Limb (tissue), 2 donors: ENCODE data around the gene ATG14.
"Not testable (repeated sequence)": the region's sequence is repeated elsewhere in the genome, so short reads cannot be mapped to it uniquely, and the experiment has no call there.

Experiments used
- DNase-seq, 2 donors: peaks; one replicate each; pipeline ENCODE4 v3.0.0-alpha.2; 2016; ENCODE audit errors: extremely low spot score in 2 of 2

The ATG14 gene, protein sequence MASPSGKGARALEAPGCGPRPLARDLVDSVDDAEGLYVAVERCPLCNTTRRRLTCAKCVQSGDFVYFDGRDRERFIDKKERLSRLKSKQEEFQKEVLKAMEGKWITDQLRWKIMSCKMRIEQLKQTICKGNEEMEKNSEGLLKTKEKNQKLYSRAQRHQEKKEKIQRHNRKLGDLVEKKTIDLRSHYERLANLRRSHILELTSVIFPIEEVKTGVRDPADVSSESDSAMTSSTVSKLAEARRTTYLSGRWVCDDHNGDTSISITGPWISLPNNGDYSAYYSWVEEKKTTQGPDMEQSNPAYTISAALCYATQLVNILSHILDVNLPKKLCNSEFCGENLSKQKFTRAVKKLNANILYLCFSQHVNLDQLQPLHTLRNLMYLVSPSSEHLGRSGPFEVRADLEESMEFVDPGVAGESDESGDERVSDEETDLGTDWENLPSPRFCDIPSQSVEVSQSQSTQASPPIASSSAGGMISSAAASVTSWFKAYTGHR

DNA sequence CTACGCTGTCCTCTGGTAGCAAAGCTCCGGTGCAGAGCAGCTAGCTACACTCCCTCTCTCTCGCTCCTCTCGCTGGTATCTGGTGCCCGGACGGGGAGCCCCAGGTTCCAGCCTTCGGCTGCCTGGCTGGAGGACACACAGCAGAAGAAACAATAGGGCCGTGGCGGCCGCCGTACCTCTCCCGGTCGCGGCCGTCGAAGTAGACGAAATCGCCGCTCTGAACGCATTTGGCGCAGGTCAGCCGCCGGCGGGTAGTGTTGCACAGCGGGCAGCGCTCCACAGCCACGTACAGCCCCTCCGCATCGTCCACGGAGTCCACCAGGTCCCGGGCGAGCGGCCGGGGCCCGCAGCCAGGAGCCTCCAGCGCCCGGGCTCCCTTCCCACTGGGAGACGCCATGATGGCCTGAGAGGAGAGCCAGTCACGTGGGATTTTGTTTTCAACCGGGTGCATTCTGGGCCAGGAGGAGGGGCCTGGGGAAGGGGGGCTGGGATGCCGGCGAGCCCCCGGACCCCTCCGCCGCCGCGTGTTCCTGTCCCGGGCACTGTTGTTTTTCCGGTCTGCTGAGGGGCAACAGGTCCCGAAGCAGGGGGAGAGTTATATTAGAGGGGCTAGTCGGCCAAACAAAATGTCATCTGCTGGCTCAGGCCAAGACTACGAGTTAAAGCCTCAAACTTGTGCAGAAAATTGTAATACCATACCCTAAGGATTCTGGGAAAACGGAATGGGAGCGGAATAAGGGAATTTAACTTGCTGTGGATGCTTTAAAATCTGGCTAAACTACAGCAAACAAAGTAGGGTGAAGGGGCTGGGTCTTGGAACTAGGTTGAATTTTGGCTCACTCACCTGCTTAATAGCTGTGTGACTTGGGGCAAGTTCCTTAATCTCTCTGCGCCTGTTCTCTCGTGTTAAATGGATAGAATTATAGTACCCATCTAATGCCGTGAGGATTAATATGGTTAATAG, at the start of gene ATG14:
ATG14 (minus strand) TSS at position 405 of the 964 bp plus-strand sequence; CDS start at position 397, 8 bp downstream.
- peak; percentile 92 to 94 for DNase-seq

DNA sequence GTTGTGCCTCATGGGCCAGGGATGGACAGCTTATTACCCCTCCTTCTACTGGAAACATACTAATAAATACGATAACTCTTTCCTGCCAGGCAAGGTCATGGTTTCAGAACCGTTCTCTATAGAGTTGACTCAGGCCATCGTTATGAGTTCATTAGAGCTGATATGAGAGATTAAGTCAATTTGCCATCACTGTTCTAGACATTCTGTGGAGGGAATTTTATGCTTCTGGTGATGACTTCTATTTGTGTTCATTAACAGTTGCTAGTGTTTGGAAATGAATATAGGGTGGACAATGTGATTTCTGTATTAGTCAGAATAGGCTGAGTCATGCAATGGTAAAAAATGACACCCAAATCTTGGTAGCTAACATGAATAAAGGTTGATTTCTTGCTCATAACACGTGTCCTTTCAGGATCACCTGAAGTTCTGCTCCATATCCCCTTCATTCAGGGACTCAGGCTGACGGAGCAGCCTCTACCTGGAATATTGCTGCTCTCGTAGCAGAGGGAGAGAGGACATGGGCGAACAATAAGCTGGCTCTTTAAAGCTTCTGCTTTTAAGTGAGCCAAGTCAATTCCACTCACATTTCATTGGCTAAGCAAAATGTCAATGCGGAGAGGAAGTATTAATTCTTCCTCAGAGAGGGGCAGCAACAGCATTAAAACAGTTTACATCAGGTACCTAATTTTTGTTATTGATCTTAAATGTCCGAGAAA, 47.3 kb upstream of the ATG14 start:
- no peak for DNase-seq

DNA sequence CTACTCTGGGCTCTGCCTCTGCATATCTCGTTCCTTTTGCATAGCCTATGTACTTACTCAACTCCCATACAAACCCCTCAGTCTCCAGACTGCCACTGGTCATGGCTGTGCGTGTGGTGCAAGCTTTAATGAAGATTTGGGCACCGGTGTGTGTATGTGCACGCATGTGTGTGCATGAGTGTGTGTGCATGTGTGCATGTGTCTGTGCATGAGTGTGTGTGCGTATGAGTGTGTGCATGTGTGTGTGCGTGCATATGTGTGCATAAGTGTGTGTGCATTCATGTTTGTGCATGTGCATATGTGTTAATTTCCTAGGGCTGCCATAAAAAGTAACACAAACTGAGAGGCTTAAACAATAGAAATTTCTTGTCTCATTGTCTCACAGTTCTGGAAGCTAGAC, 45.9 kb upstream of the ATG14 start:
- no peak for DNase-seq

DNA sequence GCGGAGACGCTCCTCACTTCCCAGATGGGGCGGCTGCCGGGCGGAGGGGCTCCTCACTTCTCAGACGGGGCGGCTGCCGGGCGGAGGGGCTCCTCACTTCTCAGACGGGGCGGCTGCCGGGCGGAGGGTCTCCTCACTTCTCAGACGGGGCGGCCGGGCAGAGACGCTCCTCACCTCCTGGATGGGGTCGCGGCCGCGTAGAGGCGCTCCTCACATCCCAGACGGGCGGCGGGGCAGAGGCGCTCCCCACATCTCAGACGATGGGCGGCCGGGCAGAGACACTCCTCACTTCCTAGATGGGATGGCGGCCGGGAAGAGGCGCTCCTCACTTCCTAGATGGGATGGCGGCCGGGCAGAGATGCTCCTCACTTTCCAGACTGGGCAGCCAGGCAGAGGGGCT, 44.8 kb upstream of the ATG14 start:
- not testable (repeated sequence) for DNase-seq

DNA sequence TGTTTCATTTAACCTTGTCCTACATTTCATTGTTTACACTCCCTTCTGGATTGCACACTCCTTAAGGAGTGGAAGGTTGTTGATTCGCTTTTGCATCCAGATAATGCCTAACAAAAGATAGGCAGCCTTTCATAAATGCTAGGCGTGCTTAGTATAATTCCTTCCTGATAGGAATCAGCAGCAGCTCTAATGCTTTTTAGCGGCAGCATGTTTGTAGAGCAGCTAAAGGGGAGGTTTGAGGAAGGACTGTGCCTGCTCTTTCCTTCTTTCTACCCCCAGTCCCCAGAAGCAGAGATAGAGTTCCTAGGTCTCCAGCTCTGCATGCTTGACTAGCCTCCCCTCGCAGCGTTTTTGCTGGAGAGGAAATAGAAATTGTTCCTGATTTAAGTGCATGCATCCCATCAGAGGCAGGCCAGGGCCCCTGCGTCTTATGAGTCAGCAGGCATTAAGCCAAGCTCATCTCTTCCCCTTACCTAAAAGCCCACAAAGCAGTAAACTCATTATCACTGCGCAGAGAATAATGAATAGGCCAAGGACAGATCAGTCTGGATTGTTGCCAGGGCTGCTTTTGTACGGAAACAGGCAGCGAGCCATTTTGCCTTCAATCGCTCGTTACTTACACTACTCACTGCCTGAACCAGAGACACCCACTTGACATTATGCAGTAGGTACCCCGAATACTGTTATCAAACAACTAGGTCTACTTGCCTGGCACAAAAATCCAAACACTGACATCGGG, 42.8 kb upstream of the ATG14 start:
- peak; percentile 24 to 52 for DNase-seq

DNA sequence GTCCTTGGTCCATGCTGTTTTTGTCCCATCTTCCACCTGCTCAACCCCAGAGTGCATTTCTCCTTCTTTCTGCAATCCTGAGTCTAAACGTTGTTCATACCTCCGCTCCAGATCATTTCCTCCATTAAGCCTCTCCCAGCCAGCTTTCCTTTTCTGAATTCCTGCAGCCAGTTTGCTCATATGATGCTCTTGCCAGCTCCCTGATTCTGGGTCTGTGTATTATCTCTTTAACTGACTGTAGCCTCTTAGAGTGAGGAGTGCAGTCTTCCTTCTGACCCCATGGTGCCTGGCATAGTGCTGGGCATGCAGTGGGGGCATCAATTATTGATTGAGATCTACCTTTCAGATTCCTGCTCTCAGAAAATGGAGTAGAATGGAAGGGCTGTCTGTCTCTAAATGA, 40.3 kb upstream of the ATG14 start:
- no peak for DNase-seq

DNA sequence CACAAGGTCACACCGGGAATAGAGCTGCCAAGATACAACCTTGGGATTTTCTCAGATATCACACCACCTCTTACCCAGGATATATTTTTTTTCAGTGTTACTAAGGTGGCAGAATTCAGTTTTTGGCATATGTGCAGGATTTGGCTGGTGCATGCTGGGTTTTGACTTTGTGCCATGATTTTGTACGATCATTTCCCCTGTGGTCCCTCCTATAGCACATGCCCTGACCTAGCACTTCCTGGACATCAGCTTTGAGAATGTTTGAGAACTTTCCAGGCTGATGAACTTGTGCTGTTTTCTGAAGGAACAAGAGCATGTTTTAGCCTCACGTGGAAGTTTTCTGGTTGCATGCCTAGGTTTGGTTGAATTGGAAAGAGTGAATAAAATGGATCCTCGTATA, 39.8 kb upstream of the ATG14 start:
- DNase-seq = no peak

DNA sequence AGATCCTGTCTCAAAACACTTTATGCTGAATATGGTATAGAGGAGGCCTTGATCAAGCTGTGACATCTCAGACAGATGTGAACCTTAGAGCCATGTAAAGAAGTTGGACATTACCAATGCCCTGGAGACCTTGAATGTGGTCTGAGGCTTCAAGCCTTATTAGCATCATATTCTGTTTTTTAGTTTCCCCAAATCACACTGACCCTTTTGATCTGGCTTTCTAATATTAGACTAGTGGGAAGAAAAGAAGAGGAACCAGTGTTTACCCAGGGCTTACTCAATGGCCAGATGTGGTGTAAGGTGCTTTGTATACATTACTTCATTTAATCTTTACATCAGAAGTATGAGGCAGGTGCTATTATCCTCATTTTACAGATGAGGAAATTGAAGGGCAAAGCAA, 39.4 kb upstream of the ATG14 start:
- no peak for DNase-seq

DNA sequence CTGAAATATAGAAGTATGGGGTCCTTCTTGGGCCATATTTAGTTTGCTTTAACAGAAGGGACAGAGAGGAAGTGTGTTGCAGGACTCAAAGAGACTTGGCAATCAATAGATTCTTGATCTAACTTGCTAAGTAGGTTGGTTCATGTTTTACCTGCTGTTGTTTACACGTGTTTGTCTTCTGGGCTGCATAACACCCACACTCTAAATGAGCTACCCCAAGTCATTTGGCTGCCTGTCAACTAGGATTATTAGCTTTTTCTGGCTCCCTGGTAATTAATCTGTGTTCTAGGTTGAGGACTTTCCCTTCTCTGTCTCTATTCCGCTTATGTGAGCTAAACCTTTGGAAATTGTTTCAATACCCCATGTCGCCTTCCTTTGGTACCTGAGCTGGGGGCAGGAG, 38.9 kb upstream of the ATG14 start:
- no peak for DNase-seq

DNA sequence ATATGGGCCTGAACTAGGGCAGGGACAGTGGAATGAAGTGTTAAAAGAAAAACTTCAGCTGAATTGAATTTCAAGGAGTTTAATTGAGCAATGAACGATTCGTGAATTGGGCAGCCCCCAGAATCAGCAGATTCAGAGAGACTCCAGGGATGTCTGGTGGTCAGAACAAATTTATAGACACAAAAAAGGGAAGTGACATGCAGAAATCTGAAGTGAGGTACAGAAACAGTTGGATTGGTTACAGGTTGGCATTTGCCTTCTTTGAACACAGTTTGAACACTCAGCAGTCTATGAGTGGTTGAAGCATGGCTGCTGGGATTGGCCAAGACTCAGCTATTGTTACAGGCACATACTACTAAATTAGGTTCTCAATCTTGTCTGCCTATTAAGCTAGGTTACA, 38.5 kb upstream of the ATG14 start:
- DNase-seq = no peak

DNA sequence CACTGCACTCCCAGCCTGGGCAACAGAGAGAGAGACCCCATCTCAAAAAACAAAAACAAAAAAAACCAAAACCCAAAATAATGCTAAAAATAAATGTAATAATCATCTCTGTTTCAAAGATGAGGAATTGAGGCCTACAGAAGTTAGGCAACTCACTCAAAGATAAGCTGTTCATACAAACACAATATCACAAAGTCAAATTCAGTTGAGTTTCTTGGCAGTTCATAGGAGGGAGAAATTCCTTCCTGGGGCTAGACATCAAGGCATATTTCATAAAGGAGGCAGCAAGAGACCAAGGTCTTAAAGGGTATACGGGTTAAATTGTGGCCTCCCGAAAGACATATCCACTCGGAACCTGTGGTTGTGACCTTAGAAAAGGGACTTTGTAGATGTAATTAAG, 37.5 kb upstream of the ATG14 start:
- DNase-seq = no peak

DNA sequence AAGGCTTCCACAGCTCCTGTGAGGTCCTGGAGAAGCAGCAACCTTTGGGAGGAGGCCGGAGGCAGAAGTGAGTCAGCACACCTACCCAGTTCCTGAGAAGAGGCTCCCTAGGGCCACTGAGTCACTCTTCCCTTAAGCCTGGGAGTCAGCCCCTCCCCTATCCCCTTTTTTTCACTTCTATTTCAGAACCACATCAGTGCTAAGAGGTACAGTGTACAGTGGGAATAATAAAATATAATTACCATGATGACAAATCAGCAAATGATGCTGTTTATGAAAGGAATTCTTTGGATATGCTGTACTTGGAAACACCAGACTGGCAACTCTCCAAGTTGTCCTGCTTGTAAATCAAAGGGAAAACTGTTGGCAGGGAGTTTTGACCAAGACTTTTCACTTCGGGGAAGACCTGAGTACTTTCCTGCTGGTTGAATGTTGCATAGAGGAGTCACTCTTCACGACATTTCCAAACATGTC, 36.5 kb upstream of the ATG14 start:
- DNase-seq = no peak

DNA sequence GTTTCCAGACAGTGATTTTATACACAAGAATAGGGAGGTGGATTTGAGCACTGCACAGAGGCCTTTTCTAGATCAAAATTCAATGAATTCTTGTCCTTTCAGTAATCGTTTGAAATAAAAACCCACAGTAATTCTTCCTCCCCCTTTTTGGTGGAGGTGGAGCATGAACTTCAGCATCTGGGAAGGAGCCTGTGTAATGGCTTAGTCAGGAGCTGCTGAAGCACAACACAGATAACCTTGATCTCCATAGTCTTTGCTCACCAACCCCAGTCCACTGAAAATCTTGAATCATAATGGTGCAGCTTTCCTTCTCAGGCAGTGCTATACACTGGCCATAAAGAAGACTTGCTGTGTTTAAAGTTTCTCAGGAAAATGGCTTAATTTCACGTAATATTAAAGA, 35.2 kb upstream of the ATG14 start:
- DNase-seq = no peak

DNA sequence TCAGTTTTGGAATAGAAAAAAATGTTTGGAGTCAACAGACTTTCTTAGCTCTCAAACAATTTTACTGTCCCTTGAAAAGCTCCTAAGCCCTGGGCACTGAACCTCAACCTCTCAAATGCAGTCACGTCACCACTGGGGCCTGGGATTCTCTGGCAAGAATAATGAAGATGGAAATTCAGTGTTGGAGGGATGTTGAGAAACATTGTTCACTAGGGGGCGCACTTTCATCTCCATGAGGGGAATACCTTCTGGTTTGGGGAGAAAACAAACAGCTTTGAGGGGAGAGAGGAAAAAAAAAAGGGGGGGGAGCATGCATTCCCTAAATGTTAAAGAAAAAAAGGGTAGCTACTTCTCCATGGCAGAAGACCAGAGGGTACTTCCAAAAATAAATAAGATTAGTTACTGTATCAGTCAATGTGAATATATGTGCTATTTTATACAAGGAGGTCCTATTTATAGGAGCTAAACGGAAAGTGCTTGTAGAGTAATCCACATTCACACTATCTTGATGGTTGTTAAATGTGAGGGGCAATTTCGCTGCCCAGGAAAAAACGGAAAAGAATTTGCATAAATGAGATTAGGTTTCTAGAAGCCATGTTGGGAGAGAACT, 34.6 kb upstream of the ATG14 start:
- DNase-seq = peak; percentile 60 to 80

DNA sequence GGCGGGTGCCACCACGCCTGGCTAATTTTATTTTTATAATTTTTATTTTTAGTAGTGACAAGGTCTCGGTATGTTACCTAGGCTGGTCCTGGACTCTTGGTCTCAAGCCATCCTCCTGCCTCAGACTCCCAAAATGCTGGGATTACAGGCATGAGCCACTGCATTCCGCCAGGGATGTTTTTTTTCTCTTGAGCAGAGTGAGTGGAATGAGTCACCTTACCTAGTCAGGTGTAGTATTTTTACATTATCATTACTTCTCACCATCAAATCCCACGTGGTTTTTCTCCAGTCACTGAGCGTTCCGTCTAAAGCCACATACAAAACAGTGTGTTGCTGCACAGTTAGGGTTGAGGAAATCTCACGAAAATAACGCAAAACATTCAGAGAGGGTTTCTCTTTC, 29.7 kb upstream of the ATG14 start:
- no peak for DNase-seq

DNA sequence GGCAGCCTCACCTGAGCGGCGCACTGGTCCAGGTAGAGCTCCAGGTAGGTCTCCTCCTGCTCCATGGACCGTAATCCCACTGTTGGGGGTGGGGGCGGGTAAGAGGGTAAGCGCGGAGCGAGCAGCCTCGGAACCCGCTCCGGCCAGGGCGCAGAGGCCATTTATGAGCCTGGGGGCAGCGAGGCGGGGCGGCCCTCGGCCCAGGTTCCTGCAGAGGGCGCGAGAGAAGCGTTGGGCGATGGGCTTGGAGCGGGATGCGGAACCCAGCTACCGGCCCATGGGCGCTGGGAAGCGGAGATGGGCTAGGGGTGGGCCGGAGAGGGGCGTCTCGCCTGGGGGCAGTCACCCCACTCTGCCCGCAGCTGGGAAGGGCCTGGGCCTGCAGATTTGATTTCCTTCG, 28.8 kb upstream of the ATG14 start, which contains the start of gene TBPL2:
TBPL2 (minus strand) TSS at position 232 of the 400 bp plus-strand sequence; CDS start at position 65, 167 bp downstream.
- DNase-seq = no peak

DNA sequence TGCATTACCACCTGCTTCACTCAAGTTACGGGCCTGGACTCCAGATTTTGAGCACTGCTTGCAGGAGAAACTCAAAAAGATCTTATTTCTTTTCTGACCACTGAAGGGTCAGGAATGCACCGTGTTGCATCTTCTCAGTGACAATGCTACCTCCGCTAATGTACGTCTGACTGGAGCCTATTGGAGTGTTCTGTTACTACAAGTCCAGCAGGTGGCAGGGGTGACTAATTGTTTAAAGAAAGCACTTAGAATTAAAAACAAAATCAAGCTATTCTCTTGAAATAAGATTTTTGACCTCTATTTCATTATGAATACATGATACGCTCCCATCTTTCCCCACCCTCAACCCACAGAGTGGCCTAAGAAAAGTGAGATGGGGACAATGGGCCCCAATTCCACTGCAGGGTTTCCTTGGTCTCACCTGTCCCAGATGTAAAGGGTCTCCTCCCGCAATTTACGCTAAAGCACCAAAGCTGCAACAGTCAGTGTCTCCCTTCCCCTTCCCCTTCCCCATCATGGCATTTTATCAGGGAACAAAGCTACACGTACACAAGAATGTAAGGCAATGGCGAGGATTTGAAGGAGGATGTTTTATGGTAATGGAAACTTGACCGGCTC, 26.5 kb upstream of the ATG14 start:
- peak in 1 of 2 donors; percentile 39 for DNase-seq

DNA sequence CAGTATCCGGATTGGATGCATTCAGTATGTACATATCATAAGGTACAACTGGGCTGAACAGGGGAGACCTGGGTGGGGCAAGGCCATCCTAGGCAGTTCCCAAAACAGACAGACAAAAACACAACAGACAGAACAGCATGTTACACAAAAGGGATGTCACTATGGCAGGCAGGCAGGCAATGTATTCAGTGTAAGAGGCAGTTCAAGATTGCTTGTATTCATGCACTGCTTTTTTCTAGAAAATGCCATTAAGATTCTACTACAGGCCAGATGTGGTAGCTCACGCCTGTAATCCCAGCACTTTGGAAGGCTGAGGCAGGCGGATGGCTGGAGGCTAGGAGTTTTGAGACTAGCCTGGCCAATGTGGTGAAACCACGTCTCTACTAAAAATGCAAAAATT, 25.3 kb upstream of the ATG14 start:
- no peak for DNase-seq

DNA sequence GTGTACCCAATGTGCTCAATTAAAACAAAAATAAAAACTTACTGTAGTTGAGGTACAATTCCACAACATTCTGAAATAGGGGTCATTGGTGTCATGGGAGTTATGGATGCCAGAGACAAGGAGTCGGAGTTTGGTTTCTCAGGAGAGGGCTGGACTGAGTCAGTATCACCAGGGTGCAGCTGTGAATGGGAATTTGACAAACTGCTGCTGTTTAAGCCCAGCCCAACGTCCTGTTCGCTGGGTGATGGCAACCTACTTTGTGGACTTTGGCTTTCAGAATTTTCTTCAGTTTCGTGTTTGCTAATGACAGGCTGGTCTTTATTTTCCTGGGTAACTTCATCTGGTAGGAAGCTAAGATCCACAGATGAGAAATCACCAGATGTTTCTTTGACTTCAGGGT, 24.9 kb upstream of the ATG14 start:
- DNase-seq = no peak

DNA sequence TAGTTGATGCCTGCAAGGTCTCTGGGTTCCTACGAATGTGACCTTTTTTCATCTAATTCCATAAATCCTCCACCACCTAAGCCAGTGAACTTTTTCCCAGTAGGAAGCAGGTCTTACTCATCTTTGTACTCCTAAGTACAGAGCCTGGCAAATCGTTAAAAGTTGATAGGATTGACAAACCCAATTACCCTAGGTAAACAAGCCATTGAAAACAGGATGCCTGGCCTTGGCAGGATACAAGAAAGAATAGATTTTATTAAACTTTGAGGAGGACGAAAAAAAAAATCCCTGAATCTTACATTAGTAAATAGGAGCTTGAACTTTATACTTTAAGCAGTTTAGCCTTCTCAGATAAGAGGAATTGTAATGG, 23.2 kb upstream of the ATG14 start:
- DNase-seq = no peak
